Measurements from ENCODE around the gene PRKAG2.

GRCh38 chr7:151696721-151697514, 180.0 kb downstream of the PRKAG2 start:
- TF ChIP-seq CTCF (IDR thresholded peaks at IDR 0.05) = peak in 1 of 5 experiments; percentile 13
- no peak for TF ChIP-seq POLR2A (IDR thresholded peaks at IDR 0.05)
- TF ChIP-seq POLR2AphosphoS5 (IDR thresholded peaks at IDR 0.05) = peak in 2 of 3 donors; percentile 10 to 35

Data from transverse colon (tissue), 4 donors.